Sigmoid colon (tissue), 4 donors: ENCODE data around the gene CLCN3.

Source experiments
- CTCF ChIP-seq, 4 experiments: fragments of 450-650 bp in 3 of 4; fragments of 200-600 bp in 1 of 4; IDR thresholded peaks; one replicate each; pipeline ENCODE4 v1.5.1; 2016 to 2019; ENCODE audit warnings: antibody characterized with exemption in 4 of 4, mild to moderate bottlenecking in 3 of 4, moderate library complexity in 2 of 4
- EP300 ChIP-seq, 4 donors: sonication (generic); formaldehyde crosslinking; IDR thresholded peaks; one replicate each; pipeline ENCODE4 v1.6.1; 2017; ENCODE audit warnings: antibody characterized with exemption in 4 of 4
- POLR2A ChIP-seq, 2 donors: fragments of 450-650 bp; IDR thresholded peaks; one replicate each; pipeline ENCODE4 v1.6.1; 2016; ENCODE audit warnings: antibody characterized with exemption in 2 of 2, mild to moderate bottlenecking in 2 of 2, moderate library complexity in 2 of 2
- POLR2AphosphoS5 ChIP-seq, 4 donors: sonication (generic); formaldehyde crosslinking; IDR thresholded peaks; one replicate each; pipeline ENCODE4 v1.6.1; 2017; ENCODE audit warnings: antibody characterized with exemption in 4 of 4

- TF ChIP-seq CTCF (IDR thresholded peaks at IDR 0.05), result no peak
- TF ChIP-seq POLR2AphosphoS5 (IDR thresholded peaks at IDR 0.05), result no peak
- no peak for TF ChIP-seq EP300 (IDR thresholded peaks at IDR 0.05)
- no peak for TF ChIP-seq POLR2A (IDR thresholded peaks at IDR 0.05)
Observed at GRCh38 chr4:169630069-169630468, 9.7 kb downstream of the CLCN3 start.
